Suprapubic skin (tissue), 4 donors: ENCODE measurements around the gene ZNF638. TPM values are rescaled to one million over a fixed set of nuclear protein-coding genes. Genes with fewer than 3 reads are reported as not detected.

Source experiments
- DNase-seq, 2 donors: peaks; one replicate each; pipeline ENCODE4 v3.0.0-alpha.2; 2019; ENCODE audit warnings: low spot score in 2 of 2
- H3K27ac ChIP-seq: fragments of 200-600 bp; sonication (generic); one replicate; pipeline ENCODE4 v1.5.1; 2019
- H3K27me3 ChIP-seq: fragments of 200-600 bp; sonication (generic); one replicate; pipeline ENCODE4 v1.5.1; 2019
- H3K36me3 ChIP-seq: fragments of 200-600 bp; sonication (generic); one replicate; pipeline ENCODE4 v1.5.1; 2019
- H3K4me1 ChIP-seq: fragments of 200-600 bp; sonication (generic); one replicate; pipeline ENCODE4 v1.5.1; 2019
- H3K4me3 ChIP-seq: fragments of 200-600 bp; sonication (generic); one replicate; pipeline ENCODE4 v1.5.1; 2019; ENCODE audit warnings: mild to moderate bottlenecking
- H3K9me3 ChIP-seq: fragments of 200-600 bp; sonication (generic); one replicate; pipeline ENCODE4 v1.5.1; 2019
- CTCF ChIP-seq, 2 donors: fragments of 200-600 bp in 1 of 2; fragments of 450-650 bp in 1 of 2; sonication (generic) in 1 of 2; IDR thresholded peaks; one replicate each; pipeline ENCODE4 v1.5.1; 2016 to 2019; ENCODE audit warnings: antibody characterized with exemption in 2 of 2, mild to moderate bottlenecking in 1 of 2, moderate library complexity in 1 of 2
- EP300 ChIP-seq: sonication (generic); formaldehyde crosslinking; IDR thresholded peaks from one replicate; pipeline ENCODE4 v1.6.1; 2017; ENCODE audit warnings: antibody characterized with exemption
- POLR2A ChIP-seq, 2 donors: fragments of 450-650 bp; IDR thresholded peaks; one replicate each; pipeline ENCODE4 v1.6.1; 2017; ENCODE audit warnings: antibody characterized with exemption in 2 of 2, mild to moderate bottlenecking in 2 of 2, moderate library complexity in 2 of 2
- POLR2AphosphoS5 ChIP-seq, 3 donors: sonication (generic); formaldehyde crosslinking; IDR thresholded peaks; one replicate each; pipeline ENCODE4 v1.6.1; 2017; ENCODE audit warnings: antibody characterized with exemption in 3 of 3
- WGBS: methylation state at CpG from one replicate; pipeline ENCODE4 v1.1.5; 2018; 5-methylcytosine and 5-hydroxymethylcytosine counted together
- total RNA-seq, 4 donors: library from RNA; depleted of rRNA; stranded (reverse); fragments of >200 nt; gene quantifications; one replicate each; pipeline ENCODE4 v1.1.0, GENCODE V29; 2016

ZNF638 gene
- total RNA-seq, 4 donors from 2014 or later: 91.6 to 258 (median 115) TPM

GRCh38 chr2:71479261-71479660 lies 147.7 kb downstream of the ZNF638 start:
- Histone ChIP-seq H3K9me3 (no peaks in the 10 kb centered on the region), H3K36me3 (no peaks in the 10 kb centered on the region), H3K4me1 (no peaks in the 10 kb centered on the region), H3K4me3 (no peak overlapping the region), H3K27ac (no peak overlapping the region), H3K27me3 (no peaks in the 10 kb centered on the region)
- TF ChIP-seq POLR2A (IDR thresholded peaks at IDR 0.05) (no peak), EP300 (no peak), CTCF (IDR thresholded peaks at IDR 0.05) (no peak), POLR2AphosphoS5 (IDR thresholded peaks at IDR 0.05) (no peak)
- DNase-seq: no peak
- 89% methylated on average over 5 of the region's 5 CpGs for WGBS

- Histone ChIP-seq H3K4me1 (no peaks in the 10 kb centered on the region), H3K27me3 (no peaks in the 10 kb centered on the region), H3K36me3 (no peaks in the 10 kb centered on the region), H3K9me3 (no peaks in the 10 kb centered on the region), H3K27ac (no peak overlapping the region), H3K4me3 (no peak overlapping the region)
- no peak for DNase-seq
- 92% methylated on average over 4 of the region's 4 CpGs for WGBS
- TF ChIP-seq POLR2AphosphoS5 (IDR thresholded peaks at IDR 0.05) (no peak), EP300 (no peak), CTCF (IDR thresholded peaks at IDR 0.05) (no peak), POLR2A (IDR thresholded peaks at IDR 0.05) (no peak)
These were observed 149.5 kb downstream of the ZNF638 start for GRCh38 chr2:71481111-71481510.

GRCh38 chr2:71482055-71482454 lies 150.5 kb downstream of the ZNF638 start:
- H3K9me3 ChIP-seq: no peaks in the 10 kb centered on the region
- H3K27ac ChIP-seq: no peak overlapping the region
- no peaks in the 10 kb centered on the region for H3K4me1 ChIP-seq
- DNase-seq: no peak
- TF ChIP-seq CTCF (IDR thresholded peaks at IDR 0.05) (no peak), POLR2A (IDR thresholded peaks at IDR 0.05) (no peak), POLR2AphosphoS5 (IDR thresholded peaks at IDR 0.05) (no peak), EP300 (no peak)
- H3K4me3 ChIP-seq: no peak overlapping the region
- WGBS: 59% methylated on average over 4 of the region's 4 CpGs
- H3K36me3 ChIP-seq: no peaks in the 10 kb centered on the region
- no peaks in the 10 kb centered on the region for H3K27me3 ChIP-seq

DNA sequence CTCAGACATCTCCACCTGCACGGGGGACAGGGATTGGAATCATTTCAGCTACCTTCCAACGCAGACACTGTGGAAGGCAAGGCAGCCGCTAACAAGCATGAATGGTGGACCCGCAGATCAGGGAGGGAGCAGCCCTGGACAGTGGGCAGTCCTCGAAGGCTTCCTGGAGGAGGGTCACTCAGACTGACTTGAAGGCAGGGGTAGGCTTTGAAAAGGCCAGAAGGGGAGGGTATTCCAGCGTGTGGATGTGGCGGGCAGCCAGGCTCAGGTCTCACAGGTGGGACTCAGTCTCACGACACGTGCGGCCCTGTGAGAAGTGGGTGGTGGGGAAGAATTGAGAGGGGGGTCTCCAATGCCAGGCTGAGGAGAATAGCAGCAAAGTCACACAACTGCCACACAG lies 151.7 kb downstream of the ZNF638 start:
- Histone ChIP-seq H3K27ac (no peak overlapping the region), H3K27me3 (no peaks in the 10 kb centered on the region), H3K9me3 (no peaks in the 10 kb centered on the region), H3K36me3 (no peaks in the 10 kb centered on the region), H3K4me1 (no peaks in the 10 kb centered on the region), H3K4me3 (no peak overlapping the region)
- 94% methylated on average over 10 of the region's 10 CpGs for WGBS
- no peak for DNase-seq
- TF ChIP-seq CTCF (IDR thresholded peaks at IDR 0.05) (no peak), POLR2A (IDR thresholded peaks at IDR 0.05) (no peak)

- H3K9me3 ChIP-seq: no peaks in the 10 kb centered on the region
- TF ChIP-seq EP300 (no peak), CTCF (IDR thresholded peaks at IDR 0.05) (no peak), POLR2A (IDR thresholded peaks at IDR 0.05) (no peak), POLR2AphosphoS5 (IDR thresholded peaks at IDR 0.05) (no peak)
- no peak for DNase-seq
- no peaks in the 10 kb centered on the region for H3K27me3 ChIP-seq
- H3K4me1 ChIP-seq: no peaks in the 10 kb centered on the region
- H3K4me3 ChIP-seq: no peak overlapping the region
- no peak overlapping the region for H3K27ac ChIP-seq
- H3K36me3 ChIP-seq: no peaks in the 10 kb centered on the region
- WGBS: 90% methylated on average over 2 of the region's 2 CpGs
These were observed 152.8 kb downstream of the ZNF638 start for GRCh38 chr2:71484354-71484753.

Other genes with a start within 250 kb of the ZNF638 start
- gene MCEE, start 201.6 kb upstream of the ZNF638 start, total RNA-seq: 10 to 100 TPM; 20.9 to 45.8 (median 25.5) TPM
- gene MPHOSPH10, start 201.1 kb upstream of the ZNF638 start, total RNA-seq: 10 to 100 TPM; 16.7 to 34.0 (median 24.7) TPM
- gene PAIP2B, start 104.7 kb upstream of the ZNF638 start, total RNA-seq: 10 to 100 TPM; 21.0 to 30.3 (median 26.7) TPM
- 1 to 10 TPM; 1.7 to 5.0 (median 2.6) TPM for gene DYSF, start 121.8 kb downstream of the ZNF638 start, total RNA-seq